GM19324 (cell line): Measurements from ENCODE around the gene MAPKAP1.

ENCODE experiments used
- ATAC-seq: cut with Tn5 transposase; IDR thresholded peaks from one replicate; pipeline ENCODE4 v1.9.1; 2021; ENCODE audit warnings: mild to moderate bottlenecking, moderate library complexity; ENCODE audit not compliant: unreplicated experiment, low FRiP score

Gene MAPKAP1

DNA sequence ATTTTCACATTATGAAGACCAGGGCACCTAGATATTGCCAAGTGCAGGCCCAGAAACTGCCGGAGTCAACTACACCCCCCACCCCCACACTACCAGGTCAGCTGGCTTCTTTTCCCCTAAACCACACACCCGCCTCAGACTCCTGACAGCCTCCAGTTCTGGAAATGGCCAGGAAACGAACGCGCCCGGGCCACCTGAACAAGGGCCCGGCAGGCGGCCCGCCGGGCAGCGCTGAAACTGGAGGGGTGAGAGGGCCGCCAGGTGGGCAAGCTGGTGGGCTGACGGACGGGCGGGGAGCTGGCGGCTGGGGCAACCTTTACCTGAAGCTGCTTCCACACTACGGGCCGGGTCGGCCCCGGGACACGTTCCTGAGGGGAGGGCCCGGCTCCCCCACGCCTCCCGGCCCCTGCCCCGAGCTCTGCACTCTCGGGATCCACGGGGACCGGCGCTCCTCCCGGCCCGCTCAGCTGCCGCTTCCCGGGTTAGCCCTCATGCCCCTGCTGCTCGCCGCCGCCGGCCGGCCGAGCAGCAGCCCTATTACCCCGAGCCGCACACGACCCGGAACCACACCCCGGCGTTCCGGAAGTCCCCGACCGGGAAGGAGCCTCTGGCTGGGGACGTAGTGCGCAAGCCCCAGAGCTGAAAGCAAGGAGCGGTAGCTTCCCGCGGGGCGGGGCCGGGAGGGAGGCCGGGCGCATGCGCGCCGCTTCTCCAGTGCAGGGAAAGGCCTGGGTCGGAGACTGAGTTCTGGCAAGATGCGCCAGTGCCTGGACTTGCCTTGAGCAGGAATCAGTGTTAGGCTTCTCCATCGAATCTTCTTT lies at the start of gene MAPKAP1:
Gene MAPKAP1 (minus strand): TSS at position 558 of the 821 bp plus-strand sequence. CDS start 34,634 bp downstream, outside the sequence.
- peak; percentile 90 for ATAC-seq

DNA sequence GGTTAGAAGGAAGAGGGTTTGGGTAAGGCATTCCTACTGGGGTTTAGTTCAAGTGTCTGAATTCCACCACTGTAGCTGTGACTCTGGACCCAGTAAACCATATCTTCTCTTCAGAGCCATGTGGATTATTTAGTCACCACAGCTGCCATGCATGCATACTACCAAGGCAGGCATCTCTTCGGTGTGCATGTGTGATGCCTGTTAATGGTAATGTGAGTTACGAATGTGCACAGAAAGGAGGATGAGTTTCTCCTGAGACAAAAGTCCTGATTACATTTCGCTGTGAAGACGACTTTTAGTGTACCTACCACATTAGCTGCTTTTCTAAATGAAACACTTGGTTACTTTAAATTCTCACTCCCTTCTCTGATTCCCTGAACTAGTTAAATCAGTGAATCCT lies 49.5 kb upstream of the MAPKAP1 start:
- ATAC-seq = no peak

DNA sequence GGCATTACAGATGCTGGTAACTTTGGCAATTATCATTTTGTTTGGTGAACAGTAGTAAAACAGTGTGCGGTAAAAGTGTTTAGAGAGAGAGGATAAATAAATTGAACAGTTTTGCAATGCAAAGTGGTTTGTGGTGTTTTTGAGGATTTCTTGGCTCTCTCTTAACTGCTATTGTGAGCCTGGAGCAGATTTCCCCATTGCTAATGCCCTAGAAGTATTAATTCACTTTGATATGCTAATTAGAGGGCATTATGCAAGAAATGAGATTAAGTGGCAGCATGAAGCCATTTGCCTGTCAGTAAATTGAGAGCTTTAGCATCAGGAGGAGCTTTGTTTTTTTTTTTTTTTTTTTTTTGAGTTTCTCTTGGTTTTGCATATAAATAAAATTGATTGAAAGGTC lies 48.3 kb upstream of the MAPKAP1 start:
- no peak for ATAC-seq

DNA sequence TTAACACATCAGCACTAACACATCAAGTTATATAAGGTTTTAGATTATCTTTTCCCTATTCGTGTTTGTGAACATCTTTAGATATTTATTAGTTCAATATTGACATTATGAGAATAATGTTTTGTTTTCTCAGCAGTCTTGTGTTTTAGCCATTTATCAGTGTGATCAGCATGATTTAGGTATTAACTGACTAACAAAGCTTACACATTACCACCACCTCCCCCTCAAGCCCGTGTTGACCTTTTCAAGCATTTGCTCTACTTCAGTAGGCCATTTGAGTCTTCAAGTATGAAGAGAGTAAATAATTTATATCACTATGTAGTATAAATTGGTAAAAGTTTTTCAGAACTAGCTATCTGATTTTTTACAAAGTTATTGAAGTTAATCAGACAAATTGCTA lies 47.1 kb upstream of the MAPKAP1 start:
- no peak for ATAC-seq

DNA sequence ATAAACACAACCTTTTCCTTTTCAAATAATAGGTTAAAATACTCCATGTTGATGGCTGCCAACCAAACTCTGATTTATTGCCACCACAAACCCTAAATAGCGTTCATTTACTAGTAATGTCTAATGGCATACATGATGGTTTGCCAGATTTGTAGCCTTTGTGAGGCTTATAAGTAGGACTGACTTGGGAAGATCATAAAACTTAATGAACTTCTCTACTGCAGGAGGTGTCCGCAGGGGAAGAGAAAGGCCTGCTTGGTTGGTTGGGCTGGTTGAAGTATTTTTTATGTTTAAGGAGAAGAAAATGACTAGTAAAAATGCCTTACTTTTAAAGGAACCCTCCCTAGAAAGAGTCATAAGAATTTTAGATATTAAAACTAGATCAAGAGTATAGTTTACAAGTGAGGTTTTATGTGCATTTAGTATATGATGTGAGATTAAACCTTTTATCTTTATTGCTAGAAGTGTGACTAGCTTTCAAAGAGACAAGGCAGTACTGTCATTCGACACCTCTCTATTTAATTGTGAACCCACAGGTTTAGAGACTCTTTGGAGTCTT lies 45.1 kb upstream of the MAPKAP1 start:
- ATAC-seq = no peak

DNA sequence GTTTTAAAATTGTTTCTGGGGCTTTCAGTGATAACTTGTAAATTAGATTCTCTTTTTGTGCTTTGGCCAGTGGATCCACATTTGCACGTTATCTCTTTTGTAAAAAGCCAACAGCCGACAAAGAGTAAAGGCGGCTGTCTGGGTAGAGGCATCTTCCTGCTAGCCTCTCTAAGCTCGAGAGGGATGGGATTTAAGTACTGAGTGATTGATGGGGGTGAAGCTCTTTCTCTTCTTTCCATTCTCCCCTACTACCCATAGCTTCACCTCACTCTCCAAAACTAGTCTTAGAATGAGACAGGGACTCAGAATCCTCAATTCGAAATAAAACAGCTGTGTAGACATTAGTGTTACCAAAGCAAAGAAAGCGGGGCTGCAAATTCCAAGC lies 43.6 kb upstream of the MAPKAP1 start:
- no peak for ATAC-seq

DNA sequence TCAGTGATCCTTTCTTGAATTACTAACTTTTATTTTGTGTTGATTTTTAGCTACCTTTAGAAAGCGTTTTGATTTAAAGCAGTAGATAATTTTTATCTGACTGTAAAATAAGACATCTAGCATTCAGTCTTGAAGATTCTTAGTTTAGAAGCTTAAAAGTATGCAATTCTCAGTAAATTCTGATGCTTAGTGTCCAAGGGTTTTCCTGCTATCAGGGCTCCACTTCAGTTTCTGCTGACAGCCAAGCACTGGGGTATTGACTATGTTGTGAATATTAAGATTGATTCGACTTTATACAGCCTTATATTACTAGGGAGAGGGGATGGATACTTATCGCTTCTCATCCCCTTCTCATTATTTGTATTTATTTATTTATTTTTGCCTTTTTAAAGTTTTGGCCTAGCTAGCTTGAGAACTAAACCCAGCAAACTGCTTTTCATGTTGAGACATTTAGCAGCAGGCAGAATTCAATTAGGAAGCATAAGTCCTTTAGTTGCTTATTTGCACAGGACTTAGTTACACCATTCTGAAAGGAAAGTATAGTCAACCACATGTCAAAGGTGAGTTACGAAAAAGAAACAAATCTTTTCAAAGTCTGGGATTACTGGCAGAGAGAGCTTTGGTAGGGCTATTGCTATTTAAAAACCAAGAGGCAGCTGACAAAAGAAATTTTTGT lies 43.1 kb upstream of the MAPKAP1 start:
- no peak for ATAC-seq

DNA sequence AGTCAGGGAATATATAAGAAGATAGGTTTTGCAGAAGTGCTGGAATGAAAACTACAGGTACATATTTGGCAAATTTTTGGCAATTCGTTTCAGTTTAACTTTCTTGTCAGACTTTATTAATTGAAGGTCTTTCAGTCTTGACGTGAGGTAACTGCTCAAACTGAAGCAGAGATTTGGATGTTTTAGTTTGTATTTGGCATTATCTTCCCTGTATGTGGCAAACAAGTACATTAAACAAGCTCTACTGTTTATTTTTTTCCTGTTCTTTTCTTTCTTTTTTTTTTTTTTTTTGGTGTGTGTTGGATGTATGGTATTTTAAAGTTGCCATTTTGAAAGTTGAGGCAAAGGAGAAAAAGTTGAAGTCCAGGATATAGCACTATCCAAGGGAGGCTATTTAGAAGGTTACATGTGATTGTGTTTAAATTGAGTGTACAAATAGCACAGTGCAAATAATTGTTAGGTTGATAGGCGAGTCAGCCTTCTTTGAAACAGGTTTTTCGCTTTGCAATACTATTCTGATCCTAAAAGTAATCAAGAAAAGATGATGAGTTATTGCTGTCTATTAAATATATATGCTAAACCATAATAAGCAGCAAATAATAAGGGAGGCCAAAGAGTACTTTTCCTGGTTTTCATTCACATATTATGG lies 42.4 kb upstream of the MAPKAP1 start:
- ATAC-seq = no peak

DNA sequence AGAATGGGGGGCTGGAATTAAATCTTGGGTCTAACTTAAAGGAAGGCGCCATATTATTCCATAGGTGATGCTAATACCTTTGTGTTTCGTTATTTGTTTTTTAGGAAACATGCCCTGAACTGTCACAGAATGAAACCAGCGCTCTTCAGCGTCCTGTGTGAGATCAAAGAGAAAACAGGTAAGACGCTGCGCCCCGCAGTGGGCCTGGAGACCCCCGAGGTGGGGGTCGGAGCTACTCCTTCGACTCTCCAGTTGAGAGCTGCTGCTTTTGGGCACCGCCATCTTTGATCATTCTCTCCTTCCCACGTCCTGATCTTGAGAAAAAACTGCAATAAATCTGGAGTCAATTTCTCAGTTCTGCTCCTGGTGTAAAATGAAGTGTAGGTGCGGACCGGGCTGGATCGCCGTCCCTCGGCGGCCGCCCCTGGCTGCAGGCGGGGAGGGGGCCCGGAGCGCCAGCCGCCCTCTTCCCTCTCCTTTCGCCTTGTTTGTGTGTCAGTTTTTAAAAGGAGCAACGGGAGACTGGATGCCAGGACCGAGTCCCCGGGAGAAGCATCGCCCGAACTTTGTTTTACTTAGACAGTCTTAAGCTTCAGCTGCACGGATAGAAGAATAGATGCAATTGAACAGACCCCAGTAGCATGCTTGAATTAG lies 41.6 kb upstream of the MAPKAP1 start:
- no peak for ATAC-seq

DNA sequence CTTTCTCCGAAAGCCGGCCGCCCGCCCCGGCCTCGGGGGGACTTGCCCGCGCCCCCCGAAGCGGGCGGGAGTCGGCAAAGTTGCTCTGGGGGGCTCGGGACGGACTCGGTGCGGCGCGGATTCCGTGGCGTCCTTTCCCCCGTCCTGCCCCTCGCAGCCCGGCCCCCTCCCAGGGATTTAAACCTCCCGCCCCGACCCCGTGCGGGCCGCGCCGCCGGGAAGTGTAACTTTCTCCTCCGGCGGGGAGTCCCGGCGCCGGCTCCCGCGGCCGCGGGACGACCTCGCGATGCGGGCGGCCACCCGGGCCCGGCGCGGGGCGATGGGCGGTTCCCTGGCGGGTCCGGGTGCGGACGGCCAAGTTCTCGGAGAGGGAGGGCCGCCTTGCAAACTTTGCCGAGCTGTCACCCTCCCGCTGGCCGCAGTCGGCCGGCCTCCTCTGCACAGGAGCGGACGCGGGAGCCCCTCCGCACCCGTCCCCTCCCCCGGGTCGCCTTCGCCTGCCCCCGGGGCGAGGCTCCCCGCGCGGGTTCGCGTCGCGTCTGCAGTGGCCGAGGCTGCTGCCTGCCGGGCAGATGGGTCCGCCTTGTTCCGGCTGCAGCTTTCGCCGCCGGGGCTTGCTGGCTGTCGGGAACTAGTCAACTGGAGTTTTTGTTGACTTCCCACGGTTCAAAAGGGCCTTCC lies 40.9 kb upstream of the MAPKAP1 start:
- ATAC-seq = no peak

DNA sequence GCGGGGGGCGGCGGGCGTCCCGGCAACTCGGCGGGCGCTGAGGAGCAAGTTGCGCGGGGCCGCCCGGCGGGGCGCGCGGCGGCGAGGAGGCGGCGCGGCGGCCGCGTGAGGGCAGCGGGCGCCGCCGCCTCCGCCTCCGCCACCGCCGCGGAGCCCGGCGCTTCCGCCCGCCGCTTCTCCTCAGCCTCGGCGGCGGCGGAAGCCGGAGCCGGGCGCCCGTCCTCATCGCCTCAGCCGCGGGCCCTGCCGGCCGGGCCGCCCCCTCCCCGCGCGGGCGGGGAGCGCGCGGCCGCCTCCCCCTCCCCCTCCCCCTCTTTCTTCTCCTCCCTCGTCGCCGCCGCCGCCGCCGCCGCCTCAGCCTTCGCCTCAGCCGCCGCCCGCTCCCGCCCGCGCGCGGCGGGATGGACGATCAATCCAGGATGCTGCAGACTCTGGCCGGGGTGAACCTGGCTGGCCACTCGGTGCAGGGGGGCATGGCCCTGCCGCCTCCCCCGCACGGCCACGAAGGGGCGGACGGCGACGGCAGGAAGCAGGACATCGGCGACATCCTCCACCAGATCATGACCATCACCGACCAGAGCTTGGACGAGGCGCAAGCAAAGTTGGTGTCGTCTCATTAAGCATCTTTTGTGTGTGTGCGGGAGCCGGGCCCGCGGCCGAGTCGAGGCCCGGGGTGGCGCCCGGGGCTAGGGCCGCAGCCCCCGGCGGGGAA lies 40.2 kb upstream of the MAPKAP1 start, which contains the start of gene PBX3:
Gene PBX3 (plus strand): TSS at position 321 of the 712 bp plus-strand sequence.
- peak; percentile 21 for ATAC-seq

DNA sequence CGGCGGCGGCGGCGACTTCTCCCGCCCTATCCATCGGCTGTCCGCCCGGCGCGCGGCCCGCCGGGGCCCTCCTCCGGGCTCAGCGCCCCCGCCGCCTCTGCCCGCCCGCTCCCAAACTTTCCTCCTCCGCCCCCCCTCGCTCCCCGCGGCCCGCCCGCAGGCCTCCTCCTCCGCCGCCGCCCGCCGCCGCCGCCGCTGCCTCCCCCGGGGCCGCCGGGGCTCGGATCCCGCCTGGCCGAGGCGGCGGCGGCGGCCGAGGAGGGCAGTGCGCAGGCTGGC lies 39.7 kb upstream of the MAPKAP1 start:
- ATAC-seq = no peak

DNA sequence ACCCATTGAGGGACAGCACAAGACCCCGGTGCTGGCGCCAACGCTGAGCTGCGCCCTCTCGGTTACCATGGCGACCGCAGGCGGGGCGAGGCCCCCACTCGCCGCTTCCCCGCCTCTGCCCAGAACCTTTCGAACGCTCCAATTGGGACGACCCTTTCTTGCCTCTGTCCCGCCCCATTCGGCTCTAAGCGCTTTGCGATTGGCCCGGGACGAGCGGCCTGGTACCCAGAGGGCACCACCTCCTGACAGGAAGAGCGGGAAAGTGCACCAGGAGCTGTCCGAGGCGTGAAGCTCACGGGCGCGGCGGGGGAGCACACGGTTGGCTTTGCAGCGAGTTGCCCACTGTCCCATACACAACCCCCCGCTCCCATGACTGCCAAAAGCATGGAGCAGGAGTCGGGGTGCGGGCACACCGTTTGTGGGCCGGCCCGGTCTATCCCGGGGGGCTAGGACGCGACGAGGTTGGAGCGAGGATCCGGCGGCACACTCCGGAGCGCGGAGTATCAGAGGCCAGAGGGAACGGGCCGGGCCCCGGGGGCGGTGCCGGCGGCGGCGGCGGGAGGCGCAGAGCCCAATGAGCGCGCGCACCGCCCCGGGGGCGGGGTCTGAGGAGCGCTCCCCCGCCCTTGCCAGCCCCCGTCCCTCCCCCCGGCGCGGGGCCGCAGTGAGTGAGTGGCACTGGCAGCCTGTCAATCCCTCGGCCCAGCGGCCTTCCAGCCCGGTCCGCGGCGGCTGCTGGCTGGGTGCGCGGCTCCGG lies 39.2 kb upstream of the MAPKAP1 start:
- ATAC-seq = peak; percentile 70

DNA sequence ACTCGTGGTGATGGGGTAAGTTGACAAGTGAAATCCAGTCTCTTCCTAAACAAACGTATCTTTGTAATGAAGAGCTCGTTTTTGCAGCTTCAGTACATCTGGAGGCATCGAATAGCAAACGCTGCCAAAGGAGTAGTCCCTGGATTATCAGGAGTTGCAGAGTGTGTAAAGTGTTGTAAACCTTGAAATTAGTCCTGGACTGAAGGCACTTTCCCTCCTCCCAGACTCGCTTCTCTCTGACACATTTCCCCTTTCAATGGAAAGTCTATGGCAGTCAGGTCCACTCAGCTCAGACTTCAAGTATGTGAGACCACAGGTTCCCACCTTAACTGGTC lies 38.6 kb upstream of the MAPKAP1 start:
- ATAC-seq = no peak

DNA sequence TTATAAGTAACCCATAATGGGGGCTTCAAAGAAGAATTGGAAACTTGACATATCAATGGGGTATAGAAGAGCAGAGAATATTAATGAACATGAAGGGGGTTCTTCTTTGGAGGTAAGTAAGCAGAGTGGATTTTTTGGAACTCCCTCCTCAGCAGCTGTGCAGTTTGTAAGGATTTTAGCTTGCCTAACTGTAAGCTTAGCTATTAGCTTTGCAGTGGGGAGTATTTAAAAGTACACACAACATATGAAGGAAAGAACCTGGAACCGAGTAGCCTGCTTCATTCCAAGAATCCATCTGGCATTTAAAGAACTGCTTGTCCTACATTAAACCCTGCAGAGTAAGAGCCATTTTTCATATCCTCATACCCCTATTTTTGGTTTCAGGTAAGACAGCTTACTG lies 38.0 kb upstream of the MAPKAP1 start:
- ATAC-seq = no peak

DNA sequence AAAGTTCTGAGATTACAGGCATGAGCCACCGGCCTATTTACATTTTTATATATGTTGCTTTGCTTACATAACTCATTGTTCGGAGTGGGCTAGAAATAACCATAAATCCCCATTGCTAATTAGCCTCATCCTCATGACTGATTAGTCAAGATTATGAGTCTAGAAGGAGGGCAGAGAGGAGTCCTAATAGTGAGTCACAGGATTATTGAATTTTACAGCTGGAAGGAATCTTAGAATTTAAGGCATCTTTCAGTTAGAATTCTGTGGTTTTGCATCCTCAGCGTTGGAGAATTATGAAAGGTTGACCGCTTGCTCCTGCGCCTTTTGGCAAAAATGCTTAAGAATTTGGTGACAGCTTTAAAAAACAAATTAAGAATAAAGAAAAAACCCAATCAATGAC lies 37.6 kb upstream of the MAPKAP1 start:
- no peak for ATAC-seq

DNA sequence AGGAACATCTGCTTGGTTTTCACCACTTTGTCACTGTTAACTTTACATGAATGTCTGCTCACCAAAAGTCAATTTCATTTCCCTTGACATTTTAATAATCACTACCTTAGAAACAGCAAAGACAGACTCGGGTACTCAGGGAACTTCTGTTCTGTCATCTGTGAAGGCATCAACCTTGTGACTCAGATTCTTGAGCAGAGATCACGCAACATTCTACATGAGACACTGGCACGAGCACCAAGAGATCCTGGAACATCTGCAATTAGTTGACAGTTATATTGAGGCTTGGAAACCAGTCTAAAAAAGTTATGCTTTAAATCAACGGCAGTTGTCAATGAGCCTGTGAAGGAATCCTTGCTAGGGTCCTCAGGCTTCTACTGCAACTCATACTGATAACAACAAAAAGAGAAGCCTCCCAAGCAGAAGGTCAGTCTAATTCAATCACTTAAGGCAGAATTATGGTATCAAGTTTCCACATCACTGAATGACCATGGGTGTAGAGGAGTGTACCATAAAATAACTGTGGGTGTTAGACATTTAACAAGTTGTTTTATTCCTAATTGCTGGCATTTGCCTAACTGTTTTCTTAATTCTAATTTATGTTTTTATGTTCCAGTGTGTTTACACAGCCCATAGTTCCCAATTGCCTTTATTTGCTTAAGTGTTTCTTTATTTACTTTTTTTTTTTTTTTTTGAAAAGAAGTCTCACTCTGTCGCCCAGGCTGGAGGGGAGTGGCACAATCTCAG lies 36.8 kb upstream of the MAPKAP1 start:
- ATAC-seq = no peak

DNA sequence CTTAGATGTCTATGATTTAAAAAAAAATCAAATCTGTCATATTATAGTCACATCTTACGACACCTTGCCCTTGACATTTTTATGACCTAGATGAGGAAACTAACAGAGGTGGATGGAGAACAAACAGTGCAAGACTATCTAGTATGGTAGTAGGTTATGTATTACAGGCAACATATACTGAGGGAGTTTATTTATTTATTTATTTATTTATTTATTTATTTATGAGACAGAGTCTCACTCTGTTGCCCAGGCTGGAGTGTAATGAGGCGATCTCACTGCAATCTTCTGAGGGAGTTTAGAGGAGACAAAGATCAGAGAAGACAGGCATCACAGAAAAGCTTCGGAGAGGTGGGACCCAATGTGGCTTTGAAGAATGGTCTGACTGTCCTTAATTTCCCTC lies 35.6 kb upstream of the MAPKAP1 start:
- no peak for ATAC-seq
